ENCODE measurements around the gene SHLD2. TPM values are rescaled to one million over a fixed set of nuclear protein-coding genes. Genes with fewer than 3 reads are reported as not detected.

Gene SHLD2
- total and polyA plus RNA-seq, 2 of the 13 experiments (the other 11 are each of a cell fraction or from before 2014, with no cell fraction given) = 25.7 to 53.7 TPM

GRCh38 chr10:87092861-87093631, 2.0 kb upstream of the SHLD2 start (continued):
- TF ChIP-seq CAMTA2 (CRISPR knock-in tag; IDR thresholded peaks at IDR 0.05; ENCODE audit: borderline replicate concordance) = no peak
- TF ChIP-seq, protein P1, sequence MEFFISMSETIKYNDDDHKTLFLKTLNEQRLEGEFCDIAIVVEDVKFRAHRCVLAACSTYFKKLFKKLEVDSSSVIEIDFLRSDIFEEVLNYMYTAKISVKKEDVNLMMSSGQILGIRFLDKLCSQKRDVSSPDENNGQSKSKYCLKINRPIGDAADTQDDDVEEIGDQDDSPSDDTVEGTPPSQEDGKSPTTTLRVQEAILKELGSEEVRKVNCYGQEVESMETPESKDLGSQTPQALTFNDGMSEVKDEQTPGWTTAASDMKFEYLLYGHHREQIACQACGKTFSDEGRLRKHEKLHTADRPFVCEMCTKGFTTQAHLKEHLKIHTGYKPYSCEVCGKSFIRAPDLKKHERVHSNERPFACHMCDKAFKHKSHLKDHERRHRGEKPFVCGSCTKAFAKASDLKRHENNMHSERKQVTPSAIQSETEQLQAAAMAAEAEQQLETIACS (CRISPR knock-in tag; IDR thresholded peaks at IDR 0.05) = peak; percentile 14; the same call in 1 of the 2 replicates
- peak; percentile 93 for TF ChIP-seq FOXP4 (CRISPR knock-in tag; IDR thresholded peaks at IDR 0.05)
- no peak for TF ChIP-seq NFE2L1 (CRISPR knock-in tag; IDR thresholded peaks at IDR 0.05; ENCODE audit: borderline replicate concordance)
- TF ChIP-seq SIX1 (CRISPR knock-in tag; IDR thresholded peaks at IDR 0.05; ENCODE audit: borderline replicate concordance) = no peak
- TF ChIP-seq ZMYM4 (CRISPR knock-in tag; IDR thresholded peaks at IDR 0.05) = peak; percentile 48
- no peak for TF ChIP-seq ZNF431 (CRISPR knock-in tag; IDR thresholded peaks at IDR 0.05; ENCODE audit: borderline replicate concordance, low read depth)
- TF ChIP-seq ZNF564 (CRISPR knock-in tag; IDR thresholded peaks at IDR 0.05) = 0 out of 2 replicates have a peak, but pooled peaks have one; percentile 39
- TF ChIP-seq SIN3A (IDR thresholded peaks at IDR 0.05; ENCODE audit: borderline replicate concordance, low read depth, low read length) = 0 out of 2 replicates have a peak, but pooled peaks have one; percentile 27
- no peak for TF ChIP-seq MIXL1 (CRISPR knock-in tag; IDR thresholded peaks at IDR 0.05)
- TF ChIP-seq CEBPG (CRISPR knock-in tag; IDR thresholded peaks at IDR 0.05) = peak; percentile 58
- TF ChIP-seq ZNF496 (CRISPR knock-in tag; IDR thresholded peaks at IDR 0.05; ENCODE audit: insufficient replicate concordance) = no peak
- TF ChIP-seq NCOA2 (CRISPR knock-in tag; IDR thresholded peaks at IDR 0.05) = peak; percentile 75
- no peak for TF ChIP-seq KLF11 (CRISPR knock-in tag; IDR thresholded peaks at IDR 0.05)
- TF ChIP-seq SYNCRIP (IDR thresholded peaks at IDR 0.05; ENCODE audit: insufficient read depth, low read depth, low read length) = no peak
- TF ChIP-seq MED1 (CRISPR knock-in tag; IDR thresholded peaks at IDR 0.05) = peak; percentile 86
- TF ChIP-seq ZNF572 (CRISPR knock-in tag; IDR thresholded peaks at IDR 0.05) = no peak
- TF ChIP-seq DR1 (CRISPR knock-in tag; IDR thresholded peaks at IDR 0.05) = 0 out of 2 replicates have a peak, but pooled peaks have one; percentile 17
- TF ChIP-seq, protein P2, sequence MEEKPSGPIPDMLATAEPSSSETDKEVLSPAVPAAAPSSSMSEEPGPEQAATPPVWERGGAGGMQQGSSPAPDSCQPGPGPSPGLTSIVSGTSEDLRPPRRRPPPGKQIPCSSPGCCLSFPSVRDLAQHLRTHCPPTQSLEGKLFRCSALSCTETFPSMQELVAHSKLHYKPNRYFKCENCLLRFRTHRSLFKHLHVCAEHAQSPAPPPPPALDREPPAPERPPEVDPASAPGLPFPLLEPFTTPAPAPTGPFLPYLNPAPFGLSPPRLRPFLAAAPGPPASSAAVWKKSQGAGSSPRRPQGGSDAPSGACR (CRISPR knock-in tag; IDR thresholded peaks at IDR 0.05) = 0 out of 2 replicates have a peak, but pooled peaks have one; percentile 41
- peak; percentile 73 for TF ChIP-seq HNF4G (IDR thresholded peaks at IDR 0.05; ENCODE audit: borderline replicate concordance, low read depth, low read length)
- no peak for TF ChIP-seq HNF4G (CRISPR knock-in tag; IDR thresholded peaks at IDR 0.05; ENCODE audit: borderline replicate concordance, low read depth)
- TF ChIP-seq TIGD3 (CRISPR knock-in tag; IDR thresholded peaks at IDR 0.05; ENCODE audit: borderline replicate concordance) = no peak
- no peak for TF ChIP-seq HNRNPLL (IDR thresholded peaks at IDR 0.05; ENCODE audit: low read depth, low read length, poor library complexity, severe bottlenecking)
